Heart left ventricle (tissue), 16 donors: ENCODE data around the gene OR5AL1. TPM values are rescaled to one million over a fixed set of nuclear protein-coding genes. Genes with fewer than 3 reads are reported as not detected.
"Not testable (repeated sequence)": the region's sequence is repeated elsewhere in the genome, so short reads cannot be mapped to it uniquely, and the experiment has no call there.

Experiments
- ATAC-seq, 4 donors: fragments of 200-7000 bp; cut with Tn5 transposase; one replicate each; pipeline ENCODE4 v1.9.1; 2020 to 2022; ENCODE audit warnings: moderate library complexity in 4 of 4, mild to moderate bottlenecking in 3 of 4, moderate number of reproducible peaks in 1 of 4
- DNase-seq, 5 donors: peaks; one replicate each; pipeline ENCODE4 v3.0.0-alpha.2; 2020
- H3K27ac ChIP-seq, 12 donors: fragments of 200-600 bp; sonication (generic) in 4 of 12; one replicate each; pipeline versions ENCODE4 v1.5.0 to v1.8.0; 2016 to 2022; ENCODE audit warnings: mild to moderate bottlenecking in 2 of 12
- H3K27me3 ChIP-seq, 9 donors: fragments of 200-600 bp; sonication (generic) in 2 of 9; one replicate each; pipeline versions ENCODE4 v1.5.1 to v1.8.0; 2016 to 2022; ENCODE audit warnings: mild to moderate bottlenecking in 3 of 9
- H3K36me3 ChIP-seq, 9 donors: fragments of 200-600 bp; sonication (generic) in 2 of 9; one replicate each; pipeline versions ENCODE4 v1.5.0 to v1.8.0; 2018 to 2022; ENCODE audit warnings: mild to moderate bottlenecking in 2 of 9
- H3K4me1 ChIP-seq, 12 donors: fragments of 200-600 bp; sonication (generic) in 4 of 12; one replicate each; pipeline versions ENCODE4 v1.5.0 to v1.8.0; 2016 to 2022; ENCODE audit warnings: mild to moderate bottlenecking in 3 of 12
- H3K4me3 ChIP-seq, 12 donors: fragments of 200-600 bp; sonication (generic) in 4 of 12; one replicate each; pipeline versions ENCODE4 v1.5.0 to v1.8.0; 2017 to 2022; ENCODE audit warnings: mild to moderate bottlenecking in 9 of 12, moderate library complexity in 4 of 12
- H3K9me3 ChIP-seq, 12 donors: fragments of 200-600 bp; sonication (generic) in 4 of 12; one replicate each; pipeline versions ENCODE4 v1.5.0 to v1.8.0; 2016 to 2022; ENCODE audit warnings: mild to moderate bottlenecking in 1 of 12
- POLR2A ChIP-seq, 2 donors: fragments of 450-650 bp; IDR thresholded peaks; one replicate each; pipeline ENCODE4 v1.6.1; 2017; ENCODE audit warnings: antibody characterized with exemption in 2 of 2, mild to moderate bottlenecking in 2 of 2, moderate library complexity in 2 of 2
- WGBS, 4 donors: extraction: QIAGEN DNeasy Blood & Tissue Kit in 2 of 4; methylation state at CpG; one replicate each; pipeline versions ENCODE4 v1.1.5 to v1.1.7; 2013 to 2018; 5-methylcytosine and 5-hydroxymethylcytosine counted together
- intact Hi-C, 10 donors: fragments of 100-400 bp; cut with DNase I; formaldehyde crosslinking; loops; one replicate each; pipeline versions ENCODE4 v1.11.1 to v1.14.2; 2022
- polyA plus RNA-seq, 2 donors: library from polyadenylated mRNA; stranded (reverse); fragments of 200-250 nt; gene quantifications; one replicate each; pipeline ENCODE4 v1.2.3, GENCODE V29; 2013
- total RNA-seq, 9 donors: library from RNA; depleted of rRNA in 2 of 9; stranded (reverse); fragments of >200 nt in 2 of 9; fragmentation: NEBNext Ultra II Directional in 3 of 9; extraction: Animal tissue kit (Norgen Biotek cat#: 25700) in 3 of 9; gene quantifications; one replicate each; pipeline versions ENCODE4 v1.1.0 to v1.2.4, GENCODE V29; 2016 to 2023
- TF ChIP-seq, protein P1 (sequence below), 12 donors: fragments of 200-600 bp; sonication (generic) in 4 of 12; IDR thresholded peaks; one replicate each; pipeline versions ENCODE4 v1.5.0 to v1.8.0; 2018 to 2022; ENCODE audit warnings: antibody characterized with exemption in 12 of 12, mild to moderate bottlenecking in 5 of 12
- donor health status: ischemic (EF 13 %, LVEDD 7.1; RV severe dilation, severe dysfunction).
- donor health status: healthy with polysubstance abuse.
- donor health status: DM: no; HTN: yes; CAD: no.
- donor health status: DM: no; HTN: no; CAD: no.
- donor health status: ischemic (EF 25% LVEDD 6.9; RV normal size, moderate dysfunction).
- donor health status: ischemic (EF 25% LVEDD 5.7; RV mildly dilated, moderate dysfunction).
- donor health status: healthy.
- donor health status: DM: yes; HTN: yes; CAD: no.
- donor health status: ischemic (EF 35%, LVEDD 5.7; RV mildly dilated, moderate dysfunction).
- donor health status: nonischemic (EF 11% LVEDD 7.7; RV severe dilation, severe dysfunction).
- donor health status: DM: yes; HTN: yes; CAD: no.
- donor health status: PGD.
- donor health status: ischemic (EF 29% LVEDD 5.4; RV normal size, mild dysfunction).
- donor health status: nonischemic (EF 23%, LVEDD 6.1; RV moderate dilation, normal function).

OR5AL1 gene
- total and polyA plus RNA-seq, 11 donors = not detected

DNA sequence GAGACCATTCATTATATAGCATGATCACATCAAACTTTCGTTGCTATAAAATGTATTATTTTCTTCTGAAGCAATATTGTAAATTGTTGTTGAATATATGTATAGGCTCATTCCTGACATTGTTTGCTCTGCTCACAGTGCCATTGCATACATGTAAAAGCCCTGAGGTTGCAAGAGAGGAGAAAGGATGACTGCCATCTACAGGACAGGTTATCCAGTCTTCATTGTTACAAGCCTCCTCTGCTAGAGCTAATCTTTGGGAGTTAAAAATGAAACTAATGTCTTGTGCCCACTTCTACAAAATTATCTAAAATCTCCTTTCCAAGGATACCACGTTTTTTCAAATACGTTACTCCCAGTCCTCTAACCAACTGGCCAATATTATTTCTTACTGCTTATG lies 16.4 kb upstream of the OR5AL1 start:
- Histone ChIP-seq H3K4me1 (no peaks in the 10 kb centered on the region), H3K36me3 (no peaks in the 10 kb centered on the region), H3K27me3 (no peaks in the 10 kb centered on the region), H3K4me3 (no peak overlapping the region), H3K27ac (no peak overlapping the region), H3K9me3 (no peaks in the 10 kb centered on the region)
- TF ChIP-seq, protein P1, sequence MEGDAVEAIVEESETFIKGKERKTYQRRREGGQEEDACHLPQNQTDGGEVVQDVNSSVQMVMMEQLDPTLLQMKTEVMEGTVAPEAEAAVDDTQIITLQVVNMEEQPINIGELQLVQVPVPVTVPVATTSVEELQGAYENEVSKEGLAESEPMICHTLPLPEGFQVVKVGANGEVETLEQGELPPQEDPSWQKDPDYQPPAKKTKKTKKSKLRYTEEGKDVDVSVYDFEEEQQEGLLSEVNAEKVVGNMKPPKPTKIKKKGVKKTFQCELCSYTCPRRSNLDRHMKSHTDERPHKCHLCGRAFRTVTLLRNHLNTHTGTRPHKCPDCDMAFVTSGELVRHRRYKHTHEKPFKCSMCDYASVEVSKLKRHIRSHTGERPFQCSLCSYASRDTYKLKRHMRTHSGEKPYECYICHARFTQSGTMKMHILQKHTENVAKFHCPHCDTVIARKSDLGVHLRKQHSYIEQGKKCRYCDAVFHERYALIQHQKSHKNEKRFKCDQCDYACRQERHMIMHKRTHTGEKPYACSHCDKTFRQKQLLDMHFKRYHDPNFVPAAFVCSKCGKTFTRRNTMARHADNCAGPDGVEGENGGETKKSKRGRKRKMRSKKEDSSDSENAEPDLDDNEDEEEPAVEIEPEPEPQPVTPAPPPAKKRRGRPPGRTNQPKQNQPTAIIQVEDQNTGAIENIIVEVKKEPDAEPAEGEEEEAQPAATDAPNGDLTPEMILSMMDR (IDR thresholded peaks at IDR 0.05) = no peak
- TF ChIP-seq POLR2A (IDR thresholded peaks at IDR 0.05) = no peak
- WGBS, 4 donors = 52 to 56% (median 54%) methylated on average over 3 of the region's 3 CpGs
- ATAC-seq (no peak), DNase-seq (no peak)
- intact Hi-C loops = no loop called here

DNA sequence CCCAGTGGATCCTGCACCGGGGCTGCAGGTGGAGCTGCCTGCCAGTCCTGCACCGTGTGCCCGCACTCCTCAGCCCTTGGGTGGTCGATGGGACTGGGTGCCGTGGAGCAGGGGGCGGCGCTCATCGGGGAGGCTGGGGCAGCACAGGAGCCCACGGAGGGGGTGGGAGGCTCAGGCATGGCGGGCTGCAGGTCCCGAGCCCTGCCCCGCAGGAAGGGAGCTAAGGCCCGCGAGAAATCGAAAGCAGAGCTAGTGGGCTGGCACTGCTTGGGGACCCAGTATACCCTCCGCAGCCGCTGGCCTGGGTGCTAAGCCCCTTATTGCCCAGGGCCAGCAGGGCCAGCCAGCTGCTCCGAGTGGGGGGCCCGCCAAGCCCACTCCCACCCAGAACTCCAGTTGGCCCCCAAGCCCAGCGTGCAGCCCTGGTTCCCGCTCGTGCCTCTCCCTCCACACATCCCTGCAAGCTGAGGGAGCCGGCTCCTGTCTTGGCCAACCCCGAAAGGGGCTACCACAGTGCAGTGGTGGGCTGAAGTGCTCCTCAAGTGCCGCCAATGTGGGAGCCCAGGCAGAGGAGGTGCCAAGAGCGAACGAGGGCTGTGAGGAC lies 10.5 kb upstream of the OR5AL1 start:
- 86 to 94% (median 93%) methylated on average over 15 to 27 of the region's 27 CpGs for WGBS, 4 donors
- H3K4me1 ChIP-seq, ATAC-seq, intact Hi-C loops, H3K4me3 ChIP-seq, H3K36me3 ChIP-seq, H3K27me3 ChIP-seq, H3K27ac ChIP-seq: not testable (repeated sequence)
- H3K9me3 ChIP-seq = peaks cover 0 to 21% (median 0%) of the 10 kb centered on the region in 12 donors
- DNase-seq = peak in 1 of 5 donors; percentile 48

DNA sequence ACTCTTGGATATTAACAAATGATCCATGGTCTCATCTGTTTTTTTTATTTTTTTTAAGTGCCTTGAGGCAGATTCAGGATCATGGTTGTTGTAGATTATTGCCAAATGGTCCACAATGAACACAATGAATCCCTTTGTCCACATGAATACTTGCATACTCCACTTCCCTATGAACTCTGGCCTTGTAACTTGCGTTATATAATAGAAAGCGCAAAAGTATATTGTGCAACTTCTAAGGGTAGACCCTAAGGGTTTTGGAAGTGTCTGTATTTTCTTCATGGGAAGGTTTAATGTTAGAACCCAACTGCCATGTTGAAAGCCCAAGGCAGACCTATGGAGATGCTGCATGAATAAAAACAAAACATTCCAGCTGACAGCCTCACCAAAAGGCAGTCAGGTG lies 8.1 kb upstream of the OR5AL1 start:
- TF ChIP-seq, protein P1 (IDR thresholded peaks at IDR 0.05) = no peak
- no peak for TF ChIP-seq POLR2A (IDR thresholded peaks at IDR 0.05)
- no peaks in the 10 kb centered on the region for H3K27me3 ChIP-seq
- H3K27ac ChIP-seq = no peak overlapping the region
- WGBS, 4 donors = 86 to 92% (median 87%) methylated on average over 2 of the region's 2 CpGs
- DNase-seq (no peak), ATAC-seq (no peak)
- intact Hi-C loops = no loop called here
- peaks cover 0 to 21% (median 0%) of the 10 kb centered on the region in 12 donors for H3K9me3 ChIP-seq
- no peak overlapping the region for H3K4me3 ChIP-seq
- H3K36me3 ChIP-seq = no peaks in the 10 kb centered on the region
- H3K4me1 ChIP-seq = no peaks in the 10 kb centered on the region

DNA sequence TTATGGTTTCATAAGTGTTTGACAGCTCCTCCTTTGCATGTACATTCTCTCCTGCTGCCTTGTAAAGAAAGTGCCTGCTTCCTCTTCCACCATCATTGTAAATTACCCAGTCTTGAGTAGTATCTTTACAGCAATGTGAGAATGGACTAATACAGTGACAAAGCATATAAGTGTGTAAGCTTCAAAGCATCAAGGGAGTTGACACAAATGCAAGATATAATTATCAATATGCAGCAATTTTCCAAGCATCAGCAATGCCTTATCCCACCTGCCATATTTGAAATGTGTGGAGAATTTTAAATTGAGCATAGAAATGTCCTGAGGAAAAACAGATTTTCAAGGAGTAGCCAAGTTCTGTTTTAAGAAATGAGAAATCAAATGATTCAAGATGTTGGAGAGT lies 1.7 kb upstream of the OR5AL1 start:
- no peak overlapping the region for H3K4me3 ChIP-seq
- DNase-seq (no peak), ATAC-seq (no peak)
- no peaks in the 10 kb centered on the region for H3K27me3 ChIP-seq
- H3K36me3 ChIP-seq = no peaks in the 10 kb centered on the region
- H3K4me1 ChIP-seq = no peaks in the 10 kb centered on the region
- no peak for TF ChIP-seq POLR2A (IDR thresholded peaks at IDR 0.05)
- TF ChIP-seq, protein P1 (IDR thresholded peaks at IDR 0.05) = no peak
- H3K9me3 ChIP-seq = no peaks in the 10 kb centered on the region
- no peak overlapping the region for H3K27ac ChIP-seq
- intact Hi-C loops = no loop called here

DNA sequence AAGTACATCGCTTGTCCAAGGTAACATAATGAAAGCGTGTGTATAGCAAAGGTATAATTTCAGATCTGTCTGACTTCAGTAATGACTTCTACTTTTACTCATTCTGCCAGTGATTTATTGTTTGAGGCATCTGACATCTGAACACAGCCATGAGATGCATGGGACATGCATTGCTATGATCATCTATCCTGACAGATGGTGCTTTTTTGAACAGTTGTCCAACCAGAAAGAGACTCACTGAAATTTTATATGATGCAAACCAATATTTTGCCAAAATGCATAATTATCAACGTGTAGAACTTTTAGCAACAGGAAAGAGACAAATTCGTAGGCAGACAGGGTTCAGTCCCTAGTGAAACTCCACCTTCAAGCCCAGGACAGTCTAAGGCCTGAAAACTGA lies 41.0 kb downstream of the OR5AL1 start:
- intact Hi-C loops = no loop called here
- no peak for TF ChIP-seq POLR2A (IDR thresholded peaks at IDR 0.05)
- TF ChIP-seq, protein P1 (IDR thresholded peaks at IDR 0.05) = no peak
- no peak for DNase-seq
- Histone ChIP-seq H3K36me3 (no peaks in the 10 kb centered on the region), H3K9me3 (peaks cover 0 to 3% (median 0%) of the 10 kb centered on the region in 12 donors), H3K4me1 (no peaks in the 10 kb centered on the region), H3K4me3 (no peak overlapping the region), H3K27me3 (no peaks in the 10 kb centered on the region), H3K27ac (no peak overlapping the region)
- no peak for ATAC-seq
- WGBS, 4 donors = 63 to 67% (median 66%) methylated on average over 4 of the region's 4 CpGs
